HepG2 (cell line): ENCODE measurements around the gene PLEKHH3. TPM values are rescaled to one million over a fixed set of nuclear protein-coding genes. Genes with fewer than 3 reads are reported as not detected.

Experiments used
- DNMT1 ChIP-seq: sonication (generic); formaldehyde crosslinking; IDR thresholded peaks from 2 replicates; pipeline ENCODE4 v1.5.1; 2020; ENCODE audit warnings: mild to moderate bottlenecking, missing genetic modification reagents
- EP300 ChIP-seq, 3 experiments: sonication (generic) in 1 of 3; formaldehyde crosslinking in 1 of 3; IDR thresholded peaks; 2 replicates each; pipeline versions ENCODE4 v1.5.1 to v1.6.1; 2011 to 2020; ENCODE audit warnings: low read depth in 2 of 3, low read length in 2 of 3, borderline replicate concordance in 1 of 3, improper control_type of control experiment in 1 of 3, mild to moderate bottlenecking in 1 of 3, missing genetic modification reagents in 1 of 3, moderate library complexity in 1 of 3
- HCFC1 ChIP-seq: fragments of 150-350 bp; IDR thresholded peaks from 2 replicates; pipeline ENCODE4 v1.6.1; 2014; ENCODE audit warnings: low read depth, low read length
- KMT2A ChIP-seq: sonication (generic); formaldehyde crosslinking; IDR thresholded peaks from 2 replicates; pipeline ENCODE4 v1.4.0; 2020; ENCODE audit warnings: missing genetic modification reagents
- LBX2 ChIP-seq: sonication (generic); formaldehyde crosslinking; IDR thresholded peaks from 2 replicates; pipeline ENCODE4 v1.5.0; 2020; ENCODE audit warnings: missing genetic modification reagents, mild to moderate bottlenecking, borderline replicate concordance
- PHF5A ChIP-seq: IDR thresholded peaks from one replicate; pipeline ENCODE4 v1.6.1; 2018; ENCODE audit warnings: low read depth, missing genetic modification reagents; ENCODE audit not compliant: unreplicated experiment
- PPARG ChIP-seq: conservative IDR thresholded peaks from 2 replicates; pipeline ENCODE4 v1.6.1; 2016; ENCODE audit warnings: missing biosample characterization, missing genetic modification reagents
- RXRB ChIP-seq: IDR thresholded peaks from 2 replicates; pipeline ENCODE4 v1.6.1; 2016; ENCODE audit warnings: borderline replicate concordance, missing genetic modification reagents, missing compliant biosample characterization
- SNRNP70 ChIP-seq: fragments of 200-400 bp; formaldehyde crosslinking; IDR thresholded peaks from 2 replicates; pipeline ENCODE4 v1.6.1; 2017; ENCODE audit warnings: mild to moderate bottlenecking, low read depth, low read length, moderate library complexity
- SP2 ChIP-seq: sonication (generic); formaldehyde crosslinking; IDR thresholded peaks from 2 replicates; pipeline ENCODE4 v1.5.1; 2020; ENCODE audit warnings: mild to moderate bottlenecking, missing genetic modification reagents
- TAF15 ChIP-seq: fragments of 200-400 bp; formaldehyde crosslinking; IDR thresholded peaks from one replicate; pipeline ENCODE4 v1.6.1; 2018; ENCODE audit warnings: mild to moderate bottlenecking, low read depth, low read length; ENCODE audit not compliant: poor library complexity, severe bottlenecking
- TBP ChIP-seq: sonication (generic); formaldehyde crosslinking; IDR thresholded peaks from 2 replicates; pipeline ENCODE4 v1.5.0; 2020; ENCODE audit warnings: missing genetic modification reagents
- ZNF180 ChIP-seq: sonication (generic); formaldehyde crosslinking; IDR thresholded peaks from 2 replicates; pipeline ENCODE4 v1.4.0; 2020; ENCODE audit warnings: low read depth, missing genetic modification reagents, borderline replicate concordance
- ZNF451 ChIP-seq: sonication (generic); formaldehyde crosslinking; IDR thresholded peaks from 2 replicates; pipeline ENCODE4 v1.5.0; 2020; ENCODE audit warnings: mild to moderate bottlenecking, missing genetic modification reagents
- ZNF563 ChIP-seq: sonication (generic); formaldehyde crosslinking; IDR thresholded peaks from 2 replicates; pipeline ENCODE4 v1.8.0; 2022; ENCODE audit warnings: mild to moderate bottlenecking, moderate library complexity, missing genetic modification reagents
- ZNF7 ChIP-seq: IDR thresholded peaks from 2 replicates; pipeline ENCODE4 v1.6.1; 2016; ENCODE audit warnings: missing biosample characterization, missing genetic modification reagents
- ZNF782 ChIP-seq: sonication (generic); formaldehyde crosslinking; IDR thresholded peaks from 2 replicates; pipeline ENCODE4 v1.4.0; 2020; ENCODE audit warnings: missing genetic modification reagents, mild to moderate bottlenecking, borderline replicate concordance
- ZNF883 ChIP-seq: sonication (generic); formaldehyde crosslinking; IDR thresholded peaks from 2 replicates; pipeline ENCODE4 v1.5.1; 2020; ENCODE audit warnings: mild to moderate bottlenecking, missing genetic modification reagents; ENCODE audit errors: not compliant biosample characterization
- ZSCAN30 ChIP-seq: sonication (generic); formaldehyde crosslinking; IDR thresholded peaks from 2 replicates; pipeline ENCODE4 v1.5.0; 2020; ENCODE audit warnings: mild to moderate bottlenecking, missing genetic modification reagents
- polyA plus RNA-seq, 8 experiments: library from polyadenylated mRNA; depleted of rRNA in 3 of 8; stranded (reverse) in 7 of 8; unstranded in 1 of 8; fragments of >200 nt; fragmentation: Illumina TruSeq in 4 of 8; extraction: Trizol in 4 of 8; gene quantifications; 2 replicates each; pipeline versions ENCODE4 v1.2.1 to v1.2.3, GENCODE V29; 2011 to 2016; ENCODE audit warnings: low read depth in 4 of 8, missing spikeins in 1 of 8, mixed read lengths in 1 of 8; ENCODE audit not compliant: insufficient read depth in 1 of 8
- total RNA-seq, 5 experiments: library from RNA; depleted of rRNA; stranded (reverse); fragments of >200 nt; fragmentation: Illumina TruSeq; extraction: Trizol; gene quantifications; 2 replicates each; pipeline ENCODE4 v1.2.3, GENCODE V29; 2016; ENCODE audit warnings: low read depth in 1 of 5
- TF ChIP-seq, protein P1 (sequence below): sonication (generic); formaldehyde crosslinking; IDR thresholded peaks from 2 replicates; pipeline ENCODE4 v1.5.0; 2020; ENCODE audit warnings: missing genetic modification reagents
- TF ChIP-seq, protein P2 (sequence below): sonication (generic); formaldehyde crosslinking; IDR thresholded peaks from 2 replicates; pipeline ENCODE4 v1.4.0; 2020; ENCODE audit warnings: mild to moderate bottlenecking, missing genetic modification reagents
- TF ChIP-seq, protein P3 (sequence below): sonication (generic); formaldehyde crosslinking; IDR thresholded peaks from 2 replicates; pipeline ENCODE4 v1.4.0; 2020; ENCODE audit warnings: mild to moderate bottlenecking, missing genetic modification reagents, borderline replicate concordance

The PLEKHH3 gene
- total and polyA plus RNA-seq, 2 of the 13 experiments (the other 11 are each of a cell fraction or from before 2014, with no cell fraction given) = 6.0 to 19.9 TPM

DNA sequence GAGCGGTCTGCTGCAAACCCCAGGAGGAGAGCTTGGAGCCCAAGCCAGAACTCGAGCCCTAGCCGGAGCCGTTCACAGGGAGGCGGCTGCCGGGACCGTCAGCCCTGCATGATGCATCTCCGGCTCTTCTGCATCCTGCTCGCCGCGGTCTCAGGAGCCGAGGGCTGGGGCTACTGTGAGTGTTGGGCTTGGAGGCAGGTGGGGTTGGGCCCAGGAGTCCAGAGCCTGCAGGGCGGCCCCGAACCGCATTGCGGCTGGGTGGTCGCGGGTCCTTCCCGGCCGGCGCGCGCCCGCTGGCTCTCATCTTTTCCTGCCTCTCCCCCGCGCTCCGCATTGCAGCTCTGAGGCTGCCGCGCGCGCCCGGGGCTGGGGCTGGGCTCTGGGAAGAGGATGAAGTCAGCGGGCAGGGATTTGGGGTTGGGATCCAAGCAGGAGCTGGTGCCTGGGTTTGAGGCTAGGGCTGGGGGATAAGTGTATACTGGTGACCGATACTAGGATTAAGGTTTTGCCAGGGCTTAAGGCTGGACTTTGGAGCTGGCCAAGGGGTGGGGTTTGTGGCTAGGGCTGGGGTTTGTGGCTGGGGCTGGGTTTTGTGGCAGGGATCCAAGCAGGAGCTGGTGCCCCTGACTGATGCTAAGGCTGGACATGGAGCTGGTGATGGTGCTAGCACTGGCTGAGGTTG is 6.1 kb upstream of the PLEKHH3 start (continued):
- TF ChIP-seq PPARG (CRISPR knock-in tag) = no peak
- TF ChIP-seq ZNF180 (CRISPR knock-in tag) = no peak
- peak; percentile 22; the same call in 1 of the 2 replicates for TF ChIP-seq ZNF7
- TF ChIP-seq ZNF782 = no peak
- no peak for TF ChIP-seq RXRB
- TF ChIP-seq, protein P1, sequence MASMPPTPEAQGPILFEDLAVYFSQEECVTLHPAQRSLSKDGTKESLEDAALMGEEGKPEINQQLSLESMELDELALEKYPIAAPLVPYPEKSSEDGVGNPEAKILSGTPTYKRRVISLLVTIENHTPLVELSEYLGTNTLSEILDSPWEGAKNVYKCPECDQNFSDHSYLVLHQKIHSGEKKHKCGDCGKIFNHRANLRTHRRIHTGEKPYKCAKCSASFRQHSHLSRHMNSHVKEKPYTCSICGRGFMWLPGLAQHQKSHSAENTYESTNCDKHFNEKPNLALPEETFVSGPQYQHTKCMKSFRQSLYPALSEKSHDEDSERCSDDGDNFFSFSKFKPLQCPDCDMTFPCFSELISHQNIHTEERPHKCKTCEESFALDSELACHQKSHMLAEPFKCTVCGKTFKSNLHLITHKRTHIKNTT = no peak
- TF ChIP-seq SP2 (CRISPR knock-in tag) = no peak
- TF ChIP-seq, protein P2, sequence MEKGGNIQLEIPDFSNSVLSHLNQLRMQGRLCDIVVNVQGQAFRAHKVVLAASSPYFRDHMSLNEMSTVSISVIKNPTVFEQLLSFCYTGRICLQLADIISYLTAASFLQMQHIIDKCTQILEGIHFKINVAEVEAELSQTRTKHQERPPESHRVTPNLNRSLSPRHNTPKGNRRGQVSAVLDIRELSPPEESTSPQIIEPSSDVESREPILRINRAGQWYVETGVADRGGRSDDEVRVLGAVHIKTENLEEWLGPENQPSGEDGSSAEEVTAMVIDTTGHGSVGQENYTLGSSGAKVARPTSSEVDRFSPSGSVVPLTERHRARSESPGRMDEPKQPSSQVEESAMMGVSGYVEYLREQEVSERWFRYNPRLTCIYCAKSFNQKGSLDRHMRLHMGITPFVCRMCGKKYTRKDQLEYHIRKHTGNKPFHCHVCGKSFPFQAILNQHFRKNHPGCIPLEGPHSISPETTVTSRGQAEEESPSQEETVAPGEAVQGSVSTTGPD (CRISPR knock-in tag) = peak; percentile 62; the same call in 1 of the 2 replicates
- no peak; the same call in 1 of the 2 replicates for TF ChIP-seq KMT2A
- no peak for TF ChIP-seq EP300 (IDR thresholded peaks at IDR 0.05; ENCODE audit: low read depth in 2 of 2, low read length in 2 of 2)
- no peak for TF ChIP-seq EP300 (CRISPR knock-in tag; IDR thresholded peaks at IDR 0.05; ENCODE audit: borderline replicate concordance)
- no peak for TF ChIP-seq TBP (CRISPR knock-in tag)
- no peak for TF ChIP-seq PHF5A
- 0 out of 2 replicates have a peak, but pooled peaks have one; percentile 39 for TF ChIP-seq LBX2 (CRISPR knock-in tag)
- TF ChIP-seq, protein P3, sequence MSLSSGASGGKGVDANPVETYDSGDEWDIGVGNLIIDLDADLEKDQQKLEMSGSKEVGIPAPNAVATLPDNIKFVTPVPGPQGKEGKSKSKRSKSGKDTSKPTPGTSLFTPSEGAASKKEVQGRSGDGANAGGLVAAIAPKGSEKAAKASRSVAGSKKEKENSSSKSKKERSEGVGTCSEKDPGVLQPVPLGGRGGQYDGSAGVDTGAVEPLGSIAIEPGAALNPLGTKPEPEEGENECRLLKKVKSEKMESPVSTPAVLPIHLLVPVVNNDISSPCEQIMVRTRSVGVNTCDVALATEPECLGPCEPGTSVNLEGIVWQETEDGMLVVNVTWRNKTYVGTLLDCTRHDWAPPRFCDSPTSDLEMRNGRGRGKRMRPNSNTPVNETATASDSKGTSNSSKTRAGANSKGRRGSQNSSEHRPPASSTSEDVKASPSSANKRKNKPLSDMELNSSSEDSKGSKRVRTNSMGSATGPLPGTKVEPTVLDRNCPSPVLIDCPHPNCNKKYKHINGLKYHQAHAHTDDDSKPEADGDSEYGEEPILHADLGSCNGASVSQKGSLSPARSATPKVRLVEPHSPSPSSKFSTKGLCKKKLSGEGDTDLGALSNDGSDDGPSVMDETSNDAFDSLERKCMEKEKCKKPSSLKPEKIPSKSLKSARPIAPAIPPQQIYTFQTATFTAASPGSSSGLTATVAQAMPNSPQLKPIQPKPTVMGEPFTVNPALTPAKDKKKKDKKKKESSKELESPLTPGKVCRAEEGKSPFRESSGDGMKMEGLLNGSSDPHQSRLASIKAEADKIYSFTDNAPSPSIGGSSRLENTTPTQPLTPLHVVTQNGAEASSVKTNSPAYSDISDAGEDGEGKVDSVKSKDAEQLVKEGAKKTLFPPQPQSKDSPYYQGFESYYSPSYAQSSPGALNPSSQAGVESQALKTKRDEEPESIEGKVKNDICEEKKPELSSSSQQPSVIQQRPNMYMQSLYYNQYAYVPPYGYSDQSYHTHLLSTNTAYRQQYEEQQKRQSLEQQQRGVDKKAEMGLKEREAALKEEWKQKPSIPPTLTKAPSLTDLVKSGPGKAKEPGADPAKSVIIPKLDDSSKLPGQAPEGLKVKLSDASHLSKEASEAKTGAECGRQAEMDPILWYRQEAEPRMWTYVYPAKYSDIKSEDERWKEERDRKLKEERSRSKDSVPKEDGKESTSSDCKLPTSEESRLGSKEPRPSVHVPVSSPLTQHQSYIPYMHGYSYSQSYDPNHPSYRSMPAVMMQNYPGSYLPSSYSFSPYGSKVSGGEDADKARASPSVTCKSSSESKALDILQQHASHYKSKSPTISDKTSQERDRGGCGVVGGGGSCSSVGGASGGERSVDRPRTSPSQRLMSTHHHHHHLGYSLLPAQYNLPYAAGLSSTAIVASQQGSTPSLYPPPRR (CRISPR knock-in tag) = no peak
- TF ChIP-seq HCFC1 = no peak
- no peak for TF ChIP-seq DNMT1 (CRISPR knock-in tag)
- TF ChIP-seq ZNF563 (CRISPR knock-in tag) = peak; percentile 87
- TF ChIP-seq ZSCAN30 (CRISPR knock-in tag) = no peak
- TF ChIP-seq SNRNP70 = no peak
- TF ChIP-seq ZNF451 = peak; percentile 62; the same call in 1 of the 2 replicates
- TF ChIP-seq ZNF883 = no peak
- TF ChIP-seq TAF15 = no peak
